GM19468 (cell line): ENCODE results near the gene SIX3.

Experiments
- ATAC-seq: cut with Tn5 transposase; IDR thresholded peaks from one replicate; pipeline ENCODE4 v1.9.1; 2021; ENCODE audit warnings: mild to moderate bottlenecking, moderate library complexity, moderate number of reproducible peaks; ENCODE audit not compliant: unreplicated experiment; ENCODE audit errors: extremely low read depth

Gene SIX3

GRCh38 chr2:44941551-44942234, at the start of gene SIX3:
Gene SIX3 (plus strand): TSS chr2:44941702. CDS start chr2:44942105, 403 bp downstream.
- ATAC-seq: no peak

- no peak for ATAC-seq
Measured at GRCh38 chr2:44894058-44894457, 47.4 kb upstream of the SIX3 start.

- ATAC-seq: no peak
Measured at GRCh38 chr2:44895061-44895460, 46.4 kb upstream of the SIX3 start.

- ATAC-seq: no peak
Measured at GRCh38 chr2:44897406-44897805, 44.1 kb upstream of the SIX3 start.

- no peak for ATAC-seq
Measured at GRCh38 chr2:44902217-44903137, 39.0 kb upstream of the SIX3 start.

- no peak for ATAC-seq
Measured at GRCh38 chr2:44904578-44904977, 36.9 kb upstream of the SIX3 start.

GRCh38 chr2:44906972-44907371, 34.5 kb upstream of the SIX3 start:
- no peak for ATAC-seq

GRCh38 chr2:44909831-44910230, 31.7 kb upstream of the SIX3 start:
- no peak for ATAC-seq

GRCh38 chr2:44912660-44913059, 28.8 kb upstream of the SIX3 start:
- no peak for ATAC-seq

- no peak for ATAC-seq
Measured at GRCh38 chr2:44916291-44916690, 25.2 kb upstream of the SIX3 start.

- no peak for ATAC-seq
Measured at GRCh38 chr2:44918095-44918775, 23.3 kb upstream of the SIX3 start.

GRCh38 chr2:44920751-44921150, 20.8 kb upstream of the SIX3 start:
- ATAC-seq: no peak

- ATAC-seq: no peak
Measured at GRCh38 chr2:44922776-44923175, 18.7 kb upstream of the SIX3 start.

GRCh38 chr2:44925561-44926136, 15.9 kb upstream of the SIX3 start:
- ATAC-seq: no peak

- no peak for ATAC-seq
Measured at GRCh38 chr2:44926957-44927356, 14.5 kb upstream of the SIX3 start.

GRCh38 chr2:44927985-44928482, 13.5 kb upstream of the SIX3 start:
- ATAC-seq: no peak

GRCh38 chr2:44928483-44929158, 12.9 kb upstream of the SIX3 start:
- ATAC-seq: no peak

- ATAC-seq: no peak
Measured at GRCh38 chr2:44929159-44929734, 12.3 kb upstream of the SIX3 start.

GRCh38 chr2:44929735-44930273, 11.7 kb upstream of the SIX3 start:
- ATAC-seq: no peak
